Testis (tissue), 3 donors: Measurements from ENCODE around the gene KRTAP4-9. TPM values are rescaled to one million over a fixed set of nuclear protein-coding genes. Genes with fewer than 3 reads are reported as not detected.

Experiments
- DNase-seq: peaks from one replicate; pipeline ENCODE4 v3.0.0-alpha.2; 2019
- H3K27ac ChIP-seq, 2 donors: fragments of 200-600 bp; sonication (generic); one replicate each; pipeline ENCODE4 v1.5.1; 2019
- H3K27me3 ChIP-seq: fragments of 200-600 bp; sonication (generic); one replicate; pipeline ENCODE4 v1.5.1; 2019
- H3K36me3 ChIP-seq: fragments of 200-600 bp; sonication (generic); one replicate; pipeline ENCODE4 v1.5.1; 2017; ENCODE audit warnings: low read depth; ENCODE audit errors: missing control alignments
- H3K4me1 ChIP-seq: fragments of 200-600 bp; sonication (generic); one replicate; pipeline ENCODE4 v1.5.1; 2019
- H3K4me3 ChIP-seq, 2 donors: fragments of 200-600 bp; sonication (generic); one replicate each; pipeline ENCODE4 v1.5.1; 2017 to 2019
- H3K9me3 ChIP-seq: fragments of 200-600 bp; sonication (generic); one replicate; pipeline ENCODE4 v1.5.1; 2017
- CTCF ChIP-seq, 3 experiments: fragments of 450-650 bp in 2 of 3; fragments of 200-600 bp in 1 of 3; sonication (generic) in 1 of 3; IDR thresholded peaks; one replicate each; pipeline ENCODE4 v1.5.1; 2016 to 2019; ENCODE audit warnings: antibody characterized with exemption in 3 of 3, mild to moderate bottlenecking in 2 of 3, moderate library complexity in 1 of 3
- POLR2A ChIP-seq: fragments of 450-650 bp; IDR thresholded peaks from one replicate; pipeline ENCODE4 v1.6.1; 2017; ENCODE audit warnings: antibody characterized with exemption, mild to moderate bottlenecking, moderate library complexity
- WGBS, 2 donors: methylation state at CpG; one replicate each; pipeline ENCODE4 v1.1.5; 2018; 5-methylcytosine and 5-hydroxymethylcytosine counted together
- intact Hi-C: fragments of 100-400 bp; cut with DNase I; formaldehyde crosslinking; loops from one replicate; pipeline ENCODE4 v1.15.1; 2023; ENCODE audit warnings: low total_unique reads
- polyA plus RNA-seq: library from polyadenylated mRNA; stranded (reverse); fragments of 350-450 nt; fragmentation: Illumina TruSeq; extraction: RNeasy Lipid Tissue Mini Kit (QIAGEN cat#74804); gene quantifications from one replicate; pipeline ENCODE4 v1.2.3, GENCODE V29; 2014; ENCODE audit warnings: low read depth, low replicate concordance; ENCODE audit not compliant: insufficient read depth
- total RNA-seq, 2 donors: library from RNA; depleted of rRNA; stranded (reverse); fragments of >200 nt; gene quantifications; one replicate each; pipeline ENCODE4 v1.2.3, GENCODE V29; 2016

The KRTAP4-9 gene
- total and polyA plus RNA-seq, 3 donors from 2014 or later = not detected

- Histone ChIP-seq H3K9me3 (no peaks in the 10 kb centered on the region), H3K4me3 (no peak within 1 kb of the TSS), H3K4me1 (no peaks in the 10 kb centered on the region), H3K27me3 (no peaks in the 10 kb centered on the region), H3K27ac (no peak within 1 kb of the TSS), H3K36me3 (no peaks in the 10 kb centered on the region)
- intact Hi-C loops = no loop called here
- 76 to 84% methylated on average over 4 to 6 of the region's 6 CpGs for WGBS, 2 donors
- TF ChIP-seq CTCF (IDR thresholded peaks at IDR 0.05) (no peak), POLR2A (no peak)
- DNase-seq = no peak
These were observed 35.4 kb downstream of the KRTAP4-9 start, which contains the start of gene KRTAP4-6 for GRCh38 chr17:41140360-41141131. TSS of gene KRTAP4-6 (minus strand) at chr17:41140544. CDS start at chr17:41140487, 57 bp downstream.

GRCh38 chr17:41141361-41141760 is 36.2 kb downstream of the KRTAP4-9 start:
- intact Hi-C loops = no loop called here

GRCh38 chr17:41144846-41145245 is 39.7 kb downstream of the KRTAP4-9 start:
- Histone ChIP-seq H3K9me3 (no peaks in the 10 kb centered on the region), H3K4me1 (no peaks in the 10 kb centered on the region), H3K27me3 (no peaks in the 10 kb centered on the region), H3K4me3 (no peak overlapping the region), H3K36me3 (no peaks in the 10 kb centered on the region), H3K27ac (no peak overlapping the region)
- no peak for TF ChIP-seq POLR2A
- TF ChIP-seq CTCF (IDR thresholded peaks at IDR 0.05) = no peak
- intact Hi-C loops = no loop called here
- DNase-seq = no peak
- 84 to 93% methylated on average over 1 of the region's 1 CpG for WGBS, 2 donors

More at GRCh38 chr17:41141361-41141760, 36.2 kb downstream of the KRTAP4-9 start:
- TF ChIP-seq POLR2A (no peak), CTCF (IDR thresholded peaks at IDR 0.05) (no peak)
- Histone ChIP-seq H3K4me1 (no peaks in the 10 kb centered on the region), H3K9me3 (no peaks in the 10 kb centered on the region), H3K4me3 (no peak overlapping the region), H3K27ac (no peak overlapping the region), H3K27me3 (no peaks in the 10 kb centered on the region), H3K36me3 (no peaks in the 10 kb centered on the region)
- DNase-seq = no peak

- DNase-seq = no peak
- 89 to 90% methylated on average over 2 of the region's 2 CpGs for WGBS, 2 donors
- intact Hi-C loops = no loop called here
These were observed 40.1 kb downstream of the KRTAP4-9 start for GRCh38 chr17:41145261-41145660.

More at GRCh38 chr17:41145261-41145660, 40.1 kb downstream of the KRTAP4-9 start:
- no peak overlapping the region for H3K4me3 ChIP-seq
- no peaks in the 10 kb centered on the region for H3K36me3 ChIP-seq
- H3K27ac ChIP-seq = no peak overlapping the region
- H3K9me3 ChIP-seq = no peaks in the 10 kb centered on the region
- TF ChIP-seq CTCF (IDR thresholded peaks at IDR 0.05) = no peak
- no peak for TF ChIP-seq POLR2A
- no peaks in the 10 kb centered on the region for H3K27me3 ChIP-seq
- H3K4me1 ChIP-seq = no peaks in the 10 kb centered on the region
